CD14-positive monocyte (primary cell): ENCODE data around the gene METTL16. TPM values are rescaled to one million over a fixed set of nuclear protein-coding genes. Genes with fewer than 3 reads are reported as not detected.

Experiments used
- DNase-seq, 3 donors: peaks; one replicate each; pipeline ENCODE4 v3.0.0-alpha.2; 2011 to 2022
- H2AFZ ChIP-seq: 2 replicates; pipeline ENCODE4 v1.6.0; 2012; ENCODE audit warnings: mild to moderate bottlenecking, low read depth, low read length, inconsistent platforms; ENCODE audit not compliant: insufficient read depth, poor library complexity, severe bottlenecking
- H3K27ac ChIP-seq, 2 donors: 1 replicate in 1 of 2; 2 replicates in 1 of 2; pipeline ENCODE4 v1.5.1; 2012 to 2013; ENCODE audit warnings: low read length in 2 of 2, control low read depth in 1 of 2, inconsistent platforms in 1 of 2, low read depth in 1 of 2, mild to moderate bottlenecking in 1 of 2
- H3K27me3 ChIP-seq, 2 donors: one replicate each; pipeline versions ENCODE4 v1.6.0 to v1.6.1; 2011 to 2013; ENCODE audit warnings: low read length in 2 of 2; ENCODE audit not compliant: control insufficient read depth in 2 of 2, insufficient read depth in 2 of 2
- H3K36me3 ChIP-seq, 2 donors: replicated peaks in 1 of 2; 1 replicate in 1 of 2; 2 replicates in 1 of 2; pipeline versions ENCODE4 v1.5.1 to v1.6.1; 2012 to 2013; ENCODE audit warnings: low read length in 2 of 2, control low read depth in 1 of 2, inconsistent platforms in 1 of 2, mild to moderate bottlenecking in 1 of 2; ENCODE audit not compliant: insufficient read depth in 2 of 2, control insufficient read depth in 1 of 2
- H3K4me1 ChIP-seq, 2 donors: 1 replicate in 1 of 2; 2 replicates in 1 of 2; pipeline versions ENCODE4 v1.5.1 to v1.6.1; 2012 to 2013; ENCODE audit warnings: low read length in 2 of 2, control low read depth in 1 of 2, inconsistent platforms in 1 of 2, mild to moderate bottlenecking in 1 of 2, moderate library complexity in 1 of 2; ENCODE audit not compliant: insufficient read depth in 2 of 2, control insufficient read depth in 1 of 2
- H3K4me2 ChIP-seq: replicated peaks from 2 replicates; pipeline ENCODE3; 2012; ENCODE audit warnings: low read length, moderate library complexity, mild to moderate bottlenecking; ENCODE audit not compliant: poor library complexity, severe bottlenecking; ENCODE audit errors: extremely low read depth
- H3K4me3 ChIP-seq, 3 experiments: fragments of 200-600 bp in 1 of 3; sonication (generic) in 1 of 3; replicated peaks in 1 of 3; 1 replicate in 2 of 3; 2 replicates in 1 of 3; pipeline ENCODE4 v1.5.1; 2011 to 2013; ENCODE audit warnings: low read length in 3 of 3, mild to moderate bottlenecking in 3 of 3, control low read depth in 2 of 3, low read depth in 2 of 3, inconsistent platforms in 1 of 3, moderate library complexity in 1 of 3
- H3K79me2 ChIP-seq: 2 replicates; pipeline ENCODE4 v1.6.0; 2012; ENCODE audit warnings: mild to moderate bottlenecking, control low read depth, inconsistent platforms, low read length, moderate library complexity; ENCODE audit not compliant: insufficient read depth
- H3K9ac ChIP-seq: 2 replicates; pipeline ENCODE4 v1.6.0; 2017; ENCODE audit warnings: low read length, mild to moderate bottlenecking; ENCODE audit not compliant: insufficient read depth, poor library complexity, severe bottlenecking
- H3K9me3 ChIP-seq, 2 donors: replicated peaks in 1 of 2; 1 replicate in 1 of 2; 2 replicates in 1 of 2; pipeline versions ENCODE4 v1.5.1 to v1.6.1; 2012 to 2013; ENCODE audit warnings: low read length in 2 of 2, control low read depth in 1 of 2; ENCODE audit not compliant: control insufficient read depth in 1 of 2, insufficient read depth in 1 of 2
- H4K20me1 ChIP-seq: 2 replicates; pipeline ENCODE4 v1.6.0; 2012; ENCODE audit warnings: mild to moderate bottlenecking, low read length, control low read depth, moderate library complexity; ENCODE audit not compliant: insufficient read depth
- H3K27ac Mint-ChIP-seq, 7 donors: one replicate each; pipeline ENCODE4 v1.8.0; 2020; ENCODE audit warnings: mild to moderate bottlenecking in 7 of 7, mixed read lengths in 7 of 7, moderate library complexity in 6 of 7, inconsistent platforms in 2 of 7
- H3K27me3 Mint-ChIP-seq, 3 donors: one replicate each; pipeline ENCODE4 v1.8.0; 2021 to 2022; ENCODE audit warnings: low read depth in 3 of 3, mild to moderate bottlenecking in 3 of 3, mixed read lengths in 3 of 3, moderate library complexity in 3 of 3, inconsistent platforms in 1 of 3
- H3K36me3 Mint-ChIP-seq, 2 donors: one replicate each; pipeline ENCODE4 v1.8.0; 2020; ENCODE audit warnings: mixed read lengths in 2 of 2, inconsistent platforms in 1 of 2, mild to moderate bottlenecking in 1 of 2
- H3K4me1 Mint-ChIP-seq: one replicate; pipeline ENCODE4 v1.8.0; 2020; ENCODE audit warnings: mild to moderate bottlenecking, mixed read lengths
- H3K4me3 Mint-ChIP-seq, 2 donors: one replicate each; pipeline ENCODE4 v1.8.0; 2020; ENCODE audit warnings: mild to moderate bottlenecking in 2 of 2, mixed read lengths in 2 of 2, moderate library complexity in 1 of 2
- H3K9me3 Mint-ChIP-seq, 7 donors: one replicate each; pipeline ENCODE4 v1.8.0; 2020 to 2022; ENCODE audit warnings: mixed read lengths in 7 of 7, mild to moderate bottlenecking in 6 of 7, moderate library complexity in 6 of 7, inconsistent platforms in 2 of 7
- WGBS: methylation state at CpG from one replicate; pipeline ENCODE4 v1.1.5; 2013; ENCODE audit warnings: missing lambda C conversion rate; ENCODE audit not compliant: insufficient coverage; 5-methylcytosine and 5-hydroxymethylcytosine counted together
- intact Hi-C, 2 donors: fragments of 100-400 bp; cut with micrococcal nuclease; formaldehyde crosslinking; loops; one replicate each; pipeline versions ENCODE4 v1.15.0 to v1.15.1; 2023
- polyA plus RNA-seq, 3 donors: library from polyadenylated mRNA; depleted of rRNA in 1 of 3; unstranded in 2 of 3; stranded (reverse) in 1 of 3; fragments of 300-500 nt in 2 of 3; fragments of >200 nt in 1 of 3; fragmentation: Illumina TruSeq in 2 of 3; gene quantifications; 1 replicate in 2 of 3; 2 replicates in 1 of 3; pipeline ENCODE4 v1.2.3, GENCODE V29; 2012 to 2021
- TF ChIP-seq, protein P1 (sequence below): fragments of 200-600 bp; IDR thresholded peaks from one replicate; pipeline ENCODE4 v1.8.0; 2022; ENCODE audit warnings: antibody characterized with exemption, mild to moderate bottlenecking

METTL16 gene
- polyA plus RNA-seq, 3 donors = 3.0 to 8.0 (median 4.7) TPM

DNA sequence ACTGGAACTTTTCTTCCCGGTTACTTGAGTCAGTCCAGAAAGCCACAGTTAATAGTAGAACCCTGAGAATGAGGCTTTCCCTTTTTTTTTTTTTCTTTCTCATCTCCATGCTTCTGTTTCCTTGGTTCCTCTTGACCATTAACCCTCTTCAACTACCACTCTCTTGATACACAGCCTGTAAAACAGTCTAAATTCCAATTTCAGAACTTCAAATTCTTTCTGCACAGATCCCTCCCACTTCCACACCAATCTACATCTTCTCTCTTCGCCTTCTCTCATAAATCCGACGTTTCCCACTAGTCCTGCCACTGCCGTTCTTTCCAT lies 588 bp downstream of the METTL16 start:
- intact Hi-C loops = loop anchor here in 1 of 2 donors (5.0 kb wide), 1 partner anchor 81 kb away; the partner anchor contains the start of gene PAFAH1B1

DNA sequence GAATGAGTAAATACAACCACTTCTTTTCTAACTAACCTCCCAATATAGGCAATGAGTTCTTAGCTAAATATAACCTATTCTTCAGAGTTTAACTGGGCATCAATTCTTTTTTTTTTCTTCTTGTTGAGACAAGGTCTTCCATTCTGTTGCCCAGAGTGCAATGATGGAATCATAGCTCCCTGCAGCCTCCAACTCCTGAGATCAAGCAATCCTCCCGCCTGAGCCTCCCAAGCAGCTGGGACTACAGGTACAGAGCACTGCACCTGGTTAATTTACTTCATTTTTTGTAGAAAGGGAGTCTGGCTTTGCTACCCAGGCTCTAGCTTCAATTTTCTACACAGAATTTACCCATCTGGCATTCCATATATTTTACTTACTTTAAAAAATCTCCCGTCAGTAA lies 1.1 kb downstream of the METTL16 start:
- Histone ChIP-seq H3K27ac (peak overlapping the region in 1 of 2 donors; percentile 96), H3K4me2 (peak overlapping the region; percentile 94), H3K4me1 (peaks cover 16 to 22% of the 10 kb centered on the region in 2 donors), H3K36me3 (peaks cover 0 to 5% of the 10 kb centered on the region in 2 donors), H3K4me3 (peak overlapping the region; percentile 70 to 88 (median 85)), H3K79me2 (peaks cover 39% of the 10 kb centered on the region), H2AFZ (peak overlapping the region; percentile 95), H3K9me3 (no peaks in the 10 kb centered on the region), H3K27me3 (no peaks in the 10 kb centered on the region), H3K9ac (peak overlapping the region; percentile 90), H4K20me1 (no peaks in the 10 kb centered on the region)
- intact Hi-C loops = loop anchor here in 1 of 2 donors (5.0 kb wide), 1 partner anchor 82 kb away; the partner anchor contains the start of gene PAFAH1B1
- H3K9me3 Mint-ChIP-seq = no peaks in the 10 kb centered on the region
- WGBS = no CpG with 5 or more reads among the region's 2 CpGs
- H3K4me3 Mint-ChIP-seq = no peak overlapping the region
- H3K27ac Mint-ChIP-seq = no peak overlapping the region
- TF ChIP-seq, protein P1, sequence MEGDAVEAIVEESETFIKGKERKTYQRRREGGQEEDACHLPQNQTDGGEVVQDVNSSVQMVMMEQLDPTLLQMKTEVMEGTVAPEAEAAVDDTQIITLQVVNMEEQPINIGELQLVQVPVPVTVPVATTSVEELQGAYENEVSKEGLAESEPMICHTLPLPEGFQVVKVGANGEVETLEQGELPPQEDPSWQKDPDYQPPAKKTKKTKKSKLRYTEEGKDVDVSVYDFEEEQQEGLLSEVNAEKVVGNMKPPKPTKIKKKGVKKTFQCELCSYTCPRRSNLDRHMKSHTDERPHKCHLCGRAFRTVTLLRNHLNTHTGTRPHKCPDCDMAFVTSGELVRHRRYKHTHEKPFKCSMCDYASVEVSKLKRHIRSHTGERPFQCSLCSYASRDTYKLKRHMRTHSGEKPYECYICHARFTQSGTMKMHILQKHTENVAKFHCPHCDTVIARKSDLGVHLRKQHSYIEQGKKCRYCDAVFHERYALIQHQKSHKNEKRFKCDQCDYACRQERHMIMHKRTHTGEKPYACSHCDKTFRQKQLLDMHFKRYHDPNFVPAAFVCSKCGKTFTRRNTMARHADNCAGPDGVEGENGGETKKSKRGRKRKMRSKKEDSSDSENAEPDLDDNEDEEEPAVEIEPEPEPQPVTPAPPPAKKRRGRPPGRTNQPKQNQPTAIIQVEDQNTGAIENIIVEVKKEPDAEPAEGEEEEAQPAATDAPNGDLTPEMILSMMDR = no peak
- H3K27me3 Mint-ChIP-seq = peaks cover 0 to 1% (median 0%) of the 10 kb centered on the region in 3 donors
- no peak for DNase-seq
- H3K36me3 Mint-ChIP-seq = peaks cover 6 to 7% of the 10 kb centered on the region in 2 donors
- peaks cover 9% of the 10 kb centered on the region for H3K4me1 Mint-ChIP-seq

More for the DNA sequence above, 588 bp downstream of the METTL16 start:
- Mint-ChIP-seq H3K9me3 (no peaks in the 10 kb centered on the region), H3K27me3 (peaks cover 0 to 1% (median 0%) of the 10 kb centered on the region in 3 donors), H3K27ac (no peak overlapping the region), H3K4me1 (peaks cover 9% of the 10 kb centered on the region), H3K36me3 (peaks cover 3 to 6% of the 10 kb centered on the region in 2 donors), H3K4me3 (no peak overlapping the region)
- Histone ChIP-seq H3K79me2 (peaks cover 34% of the 10 kb centered on the region), H3K36me3 (peaks cover 0 to 5% of the 10 kb centered on the region in 2 donors), H3K9ac (peak overlapping the region; percentile 90), H4K20me1 (no peaks in the 10 kb centered on the region), H3K4me2 (peak overlapping the region; percentile 94), H3K27me3 (no peaks in the 10 kb centered on the region), H3K4me1 (peaks cover 16 to 22% of the 10 kb centered on the region in 2 donors), H2AFZ (peak overlapping the region; percentile 95), H3K9me3 (no peaks in the 10 kb centered on the region), H3K4me3 (peak overlapping the region; percentile 70 to 88 (median 85)), H3K27ac (peak overlapping the region; percentile 94 to 96)
- TF ChIP-seq, protein P1 = no peak
- DNase-seq = no peak
- 0% methylated on average over 5 of the region's 5 CpGs for WGBS
